CD4-positive, alpha-beta T cell (primary cell): ENCODE data around the gene CLEC16A. TPM values are rescaled to one million over a fixed set of nuclear protein-coding genes. Genes with fewer than 3 reads are reported as not detected.
"Not testable (repeated sequence)": the region's sequence is repeated elsewhere in the genome, so short reads cannot be mapped to it uniquely, and the experiment has no call there.

Source experiments
- ATAC-seq: fragments of 200-7000 bp; cut with Tn5 transposase; one replicate; pipeline ENCODE4 v1.10.0; 2022; ENCODE audit warnings: mild to moderate bottlenecking; ENCODE audit not compliant: poor library complexity
- CTCF ChIA-PET: fragments of 350-600 bp; sonication (Branson Sonifier 250); formaldehyde crosslinking; loops from one replicate; lab custom pipeline; 2021; ENCODE audit warnings: antibody characterized with exemption, inconsistent platforms; lab: Charles Lee
- POLR2A ChIA-PET: fragments of 350-600 bp; sonication (Branson Sonifier 250); formaldehyde crosslinking; loops from one replicate; lab custom pipeline; 2021; ENCODE audit warnings: antibody characterized with exemption, inconsistent platforms; lab: Charles Lee
- DNase-seq, 14 experiments: peaks; one replicate each; pipeline ENCODE4 v3.0.0-alpha.2; 2013 to 2020; ENCODE audit warnings: mixed read lengths in 2 of 14
- H3K27ac ChIP-seq, 2 donors: one replicate each; pipeline versions ENCODE4 v1.5.1 to v1.7.0; 2013; ENCODE audit warnings: low read length in 2 of 2, low read depth in 1 of 2, mild to moderate bottlenecking in 1 of 2
- H3K27me3 ChIP-seq, 2 experiments: 1 replicate in 1 of 2; 2 replicates in 1 of 2; pipeline versions ENCODE4 v1.6.1 to v1.7.0; 2013; ENCODE audit warnings: low read length in 2 of 2, control low read depth in 1 of 2, mild to moderate bottlenecking in 1 of 2, moderate library complexity in 1 of 2; ENCODE audit not compliant: insufficient read depth in 2 of 2, control insufficient read depth in 1 of 2
- H3K36me3 ChIP-seq: one replicate; pipeline ENCODE4 v1.6.1; 2013; ENCODE audit warnings: low read length, control low read depth; ENCODE audit not compliant: insufficient read depth
- H3K4me1 ChIP-seq: one replicate; pipeline ENCODE4 v1.6.1; 2013; ENCODE audit warnings: low read length, control low read depth; ENCODE audit not compliant: insufficient read depth
- H3K4me3 ChIP-seq: one replicate; pipeline ENCODE4 v1.5.1; 2013; ENCODE audit warnings: mild to moderate bottlenecking, low read length, moderate library complexity
- H3K9me3 ChIP-seq, 2 experiments: 1 replicate in 1 of 2; 2 replicates in 1 of 2; pipeline versions ENCODE4 v1.6.1 to v1.7.0; 2013; ENCODE audit warnings: low read length in 2 of 2, mild to moderate bottlenecking in 2 of 2, control low read depth in 1 of 2, moderate library complexity in 1 of 2; ENCODE audit not compliant: control insufficient read depth in 1 of 2, insufficient read depth in 1 of 2
- H3K27ac Mint-ChIP-seq: one replicate; pipeline ENCODE4 v1.8.0; 2020; ENCODE audit warnings: mixed read lengths
- H3K27me3 Mint-ChIP-seq: one replicate; pipeline ENCODE4 v1.8.0; 2021; ENCODE audit warnings: mixed read lengths
- H3K36me3 Mint-ChIP-seq: one replicate; pipeline ENCODE4 v1.8.0; 2021; ENCODE audit warnings: low read depth, mixed read lengths
- H3K4me1 Mint-ChIP-seq: one replicate; pipeline ENCODE4 v1.8.0; 2021; ENCODE audit warnings: low read depth, mixed read lengths
- H3K4me3 Mint-ChIP-seq: one replicate; pipeline ENCODE4 v1.8.0; 2020; ENCODE audit warnings: mild to moderate bottlenecking, mixed read lengths
- H3K9me3 Mint-ChIP-seq: one replicate; pipeline ENCODE4 v1.8.0; 2020; ENCODE audit warnings: mixed read lengths
- CTCF ChIP-seq: fragments of 200-600 bp; IDR thresholded peaks from one replicate; pipeline ENCODE4 v1.8.0; 2022; ENCODE audit warnings: antibody characterized with exemption, mild to moderate bottlenecking
- intact Hi-C, 2 experiments: fragments of 100-400 bp; cut with DNase I in 1 of 2; cut with micrococcal nuclease in 1 of 2; formaldehyde crosslinking; loops; one replicate each; pipeline versions ENCODE4 v1.15.1 to v1.9.0; 2023 to 2025; cut with DNase I, micrococcal nuclease
- total RNA-seq, 174 experiments: library from RNA in 2 of 174; stranded (reverse) in 2 of 174; gene quantifications; one replicate each; pipeline ENCODE4 v1.2.3 and lab custom pipeline; 2021 to 2026

CLEC16A gene
- total RNA-seq, 2 experiments from 2014 or later = 21.7 to 22.7 TPM

- no peak overlapping the region for H3K4me3 Mint-ChIP-seq
- H3K27ac Mint-ChIP-seq = no peak overlapping the region
- Histone ChIP-seq H3K27ac (no peak overlapping the region), H3K4me3 (no peak overlapping the region), H3K36me3 (no peaks in the 10 kb centered on the region), H3K9me3 (peaks cover 15 to 18% of the 10 kb centered on the region in 2 experiments), H3K27me3 (no peaks in the 10 kb centered on the region), H3K4me1 (peaks cover 12% of the 10 kb centered on the region)
- DNase-seq = no peak
- no peak for ATAC-seq
- H3K4me1 Mint-ChIP-seq = peaks cover 5% of the 10 kb centered on the region
- intact Hi-C loops = no loop called here
- no peak for TF ChIP-seq CTCF
- peaks cover 5% of the 10 kb centered on the region for H3K9me3 Mint-ChIP-seq
- POLR2A ChIA-PET = interaction anchor here (0.7 to 1.6 kb wide), 5 partner anchors 24 to 39 kb away, joined by 3 to 8 read pairs (median 3); partner anchors contain the start of gene SOCS1
- no peaks in the 10 kb centered on the region for H3K36me3 Mint-ChIP-seq
- H3K27me3 Mint-ChIP-seq = no peaks in the 10 kb centered on the region
- CTCF ChIA-PET = interaction anchor here (0.7 to 1.8 kb wide), 3 partner anchors 17 to 38 kb away, joined by 3 read pairs; partner anchors contain the start of gene SOCS1
Measured at GRCh38 chr16:11217651-11218603, 273.6 kb downstream of the CLEC16A start.

DNA sequence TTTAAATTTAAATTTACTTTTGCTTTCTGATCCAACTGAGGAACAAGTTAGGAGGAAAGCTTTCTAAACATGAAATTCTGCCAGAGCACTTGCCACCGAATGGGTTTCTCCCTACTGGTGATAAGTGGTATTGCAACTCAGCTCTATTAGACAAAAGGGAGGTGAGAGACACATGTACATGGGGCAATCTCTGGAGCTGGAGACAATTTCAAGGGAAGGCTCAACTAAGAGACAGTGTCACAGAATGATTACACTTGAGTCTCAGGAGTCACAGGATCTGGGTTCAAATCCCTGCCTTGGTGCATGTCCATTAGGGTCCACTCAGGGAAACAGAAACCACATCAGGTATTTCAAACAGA lies 274.2 kb downstream of the CLEC16A start:
- Mint-ChIP-seq H3K27me3 (no peaks in the 10 kb centered on the region), H3K4me3 (no peak overlapping the region), H3K27ac (no peak overlapping the region), H3K4me1 (peaks cover 9% of the 10 kb centered on the region), H3K9me3 (peaks cover 5% of the 10 kb centered on the region), H3K36me3 (no peaks in the 10 kb centered on the region)
- Histone ChIP-seq H3K27me3 (no peaks in the 10 kb centered on the region), H3K9me3 (peaks cover 15 to 18% of the 10 kb centered on the region in 2 experiments), H3K27ac (no peak overlapping the region), H3K4me3 (no peak overlapping the region), H3K36me3 (no peaks in the 10 kb centered on the region), H3K4me1 (peaks cover 19% of the 10 kb centered on the region)
- intact Hi-C loops = no loop called here
- no peak for ATAC-seq
- CTCF ChIA-PET = interaction anchor here (0.9 to 1.8 kb wide), 2 partner anchors 18 to 37 kb away, joined by 3 read pairs; partner anchors contain the start of gene SOCS1
- peak; percentile 44 for TF ChIP-seq CTCF
- POLR2A ChIA-PET = interaction anchor here (1.0 to 1.6 kb wide), 3 partner anchors 24 to 38 kb away, joined by 3 to 8 read pairs (median 3); partner anchors contain the start of gene SOCS1
- no peak for DNase-seq

- H3K9me3 Mint-ChIP-seq = peaks cover 5% of the 10 kb centered on the region
- no peaks in the 10 kb centered on the region for H3K27me3 Mint-ChIP-seq
- ATAC-seq = no peak
- ChIA-PET CTCF (no interaction called here), POLR2A (interaction anchor here (1.0 to 1.6 kb wide), 2 partner anchors 23 to 36 kb away, joined by 3 to 8 read pairs; partner anchors contain the start of gene SOCS1)
- peaks cover 15 to 18% of the 10 kb centered on the region in 2 experiments for H3K9me3 ChIP-seq
- H3K36me3 ChIP-seq = no peaks in the 10 kb centered on the region
- peaks cover 15% of the 10 kb centered on the region for H3K4me1 Mint-ChIP-seq
- H3K4me1 ChIP-seq = peaks cover 25% of the 10 kb centered on the region
- no peak overlapping the region for H3K27ac ChIP-seq
- no peak overlapping the region for H3K4me3 ChIP-seq
- no peaks in the 10 kb centered on the region for H3K36me3 Mint-ChIP-seq
- no peak overlapping the region for H3K27ac Mint-ChIP-seq
- TF ChIP-seq CTCF = no peak
- H3K4me3 Mint-ChIP-seq = no peak overlapping the region
- no peaks in the 10 kb centered on the region for H3K27me3 ChIP-seq
- intact Hi-C loops = no loop called here
- DNase-seq = peak in 1 of 14 experiments; percentile 27
Measured at GRCh38 chr16:11219178-11219577, 274.8 kb downstream of the CLEC16A start.

- H3K4me3 Mint-ChIP-seq, H3K9me3 Mint-ChIP-seq, CTCF ChIA-PET, H3K36me3 ChIP-seq, H3K27me3 Mint-ChIP-seq, H3K36me3 Mint-ChIP-seq, DNase-seq, H3K27ac ChIP-seq, H3K27me3 ChIP-seq, H3K4me3 ChIP-seq, ATAC-seq: not testable (repeated sequence)
- peak overlapping the region; percentile 0 for H3K27ac Mint-ChIP-seq
- peaks cover 15 to 17% of the 10 kb centered on the region in 2 experiments for H3K9me3 ChIP-seq
- intact Hi-C loops = loop anchor here in 1 of 2 experiments (10.0 kb wide), 1 partner anchor 134 kb away; no protein-coding TSS in a partner anchor
- POLR2A ChIA-PET = interaction anchor here (0.7 to 1.5 kb wide), 2 partner anchors 10 to 12 kb away, joined by 3 read pairs; no protein-coding TSS in a partner anchor
- peaks cover 28% of the 10 kb centered on the region for H3K4me1 Mint-ChIP-seq
- peaks cover 38% of the 10 kb centered on the region for H3K4me1 ChIP-seq
Measured at GRCh38 chr16:11220507-11220906, 276.1 kb downstream of the CLEC16A start.
